HG03108 (cell line): ENCODE results near the gene BRK1.
"Not testable (repeated sequence)": the region's sequence is repeated elsewhere in the genome, so short reads cannot be mapped to it uniquely, and the experiment has no call there.

Experiments used
- ATAC-seq: cut with Tn5 transposase; IDR thresholded peaks from one replicate; pipeline ENCODE4 v1.9.1; 2021; ENCODE audit warnings: moderate library complexity; ENCODE audit not compliant: unreplicated experiment

Gene BRK1

DNA sequence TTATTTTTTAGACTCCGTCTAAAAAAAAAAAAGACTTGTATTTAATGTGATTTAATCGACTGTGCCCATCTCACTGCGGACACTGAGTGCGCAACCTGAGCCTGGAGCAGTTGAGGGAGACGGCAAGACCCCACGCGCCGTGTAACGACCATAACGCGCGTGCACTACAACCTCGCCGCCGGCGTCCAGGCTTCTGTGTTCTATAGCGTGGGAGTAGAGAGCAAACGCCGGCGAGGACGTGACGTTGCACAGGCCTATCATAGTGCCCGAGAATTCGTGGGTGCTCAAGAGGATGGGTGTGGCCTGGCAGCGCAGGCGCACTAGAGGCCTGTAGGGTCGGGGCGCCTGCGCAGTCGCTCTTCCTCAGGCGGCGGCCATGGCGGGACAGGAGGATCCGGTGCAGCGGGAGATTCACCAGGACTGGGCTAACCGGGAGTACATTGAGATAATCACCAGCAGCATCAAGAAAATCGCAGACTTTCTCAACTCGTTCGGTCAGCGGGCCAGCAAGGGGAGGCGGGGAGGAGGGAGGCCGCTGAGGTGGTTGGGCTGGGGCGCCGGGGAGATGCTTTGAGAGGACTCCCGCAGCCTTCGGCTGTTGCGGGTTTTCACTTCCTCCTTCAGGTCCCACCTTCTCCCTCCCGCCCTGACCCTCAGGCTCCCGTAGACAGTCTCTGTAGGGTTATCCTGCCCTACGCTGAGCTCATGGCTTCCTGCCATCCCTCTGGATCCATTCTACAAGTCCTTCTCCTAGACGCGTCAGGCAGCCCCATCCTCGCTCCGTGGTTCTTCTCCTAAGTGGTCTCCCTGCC lies at the start of gene BRK1:
TSS of gene BRK1 (plus strand) at position 350 of the 812 bp plus-strand sequence. CDS start at position 377, 27 bp downstream.
- peak; percentile 99 for ATAC-seq

GRCh38 chr3:10070077-10070476 lies 45.4 kb upstream of the BRK1 start:
- not testable (repeated sequence) for ATAC-seq

DNA sequence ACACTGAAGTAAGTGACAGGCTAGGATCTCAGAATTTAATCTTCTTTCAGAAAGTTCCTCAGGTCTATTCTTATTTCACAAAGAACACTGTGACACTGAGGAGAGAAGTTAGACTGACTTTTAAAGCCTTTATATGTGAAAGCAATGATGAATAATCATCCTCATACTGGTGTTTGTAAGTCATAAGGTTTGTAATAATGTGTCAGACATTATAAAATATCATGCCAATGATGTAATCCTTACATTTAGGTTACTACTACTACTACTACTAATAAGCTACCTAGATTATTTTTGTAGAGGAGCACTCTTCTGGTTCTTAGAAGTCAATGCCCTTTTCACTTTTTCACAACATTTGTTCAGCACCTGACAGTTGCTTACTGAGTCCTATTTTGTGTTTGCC lies 40.8 kb upstream of the BRK1 start:
- no peak for ATAC-seq

- ATAC-seq, result no peak
Measured at GRCh38 chr3:10081871-10082270, 33.6 kb upstream of the BRK1 start.

DNA sequence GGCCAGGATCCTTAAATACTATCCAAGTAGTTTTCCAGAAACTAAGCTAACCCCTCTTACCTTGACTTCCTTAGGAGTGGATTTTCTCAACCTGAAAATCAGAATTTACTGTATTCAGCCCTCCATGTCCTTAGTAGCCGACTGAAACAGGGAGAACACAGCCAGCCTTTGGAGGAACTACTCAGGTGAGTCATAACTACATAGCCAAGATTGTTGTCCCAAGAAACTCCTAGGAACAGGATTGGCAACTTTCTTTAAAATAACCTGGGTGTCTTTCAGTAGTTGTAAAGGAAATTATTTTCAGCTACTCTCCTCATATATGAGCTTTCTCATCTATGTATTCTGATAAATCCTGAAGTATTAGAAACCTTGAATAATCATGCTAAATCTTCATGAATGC lies 29.7 kb upstream of the BRK1 start:
- no peak for ATAC-seq

- no peak for ATAC-seq
Measured at GRCh38 chr3:10088256-10088655, 27.2 kb upstream of the BRK1 start.

DNA sequence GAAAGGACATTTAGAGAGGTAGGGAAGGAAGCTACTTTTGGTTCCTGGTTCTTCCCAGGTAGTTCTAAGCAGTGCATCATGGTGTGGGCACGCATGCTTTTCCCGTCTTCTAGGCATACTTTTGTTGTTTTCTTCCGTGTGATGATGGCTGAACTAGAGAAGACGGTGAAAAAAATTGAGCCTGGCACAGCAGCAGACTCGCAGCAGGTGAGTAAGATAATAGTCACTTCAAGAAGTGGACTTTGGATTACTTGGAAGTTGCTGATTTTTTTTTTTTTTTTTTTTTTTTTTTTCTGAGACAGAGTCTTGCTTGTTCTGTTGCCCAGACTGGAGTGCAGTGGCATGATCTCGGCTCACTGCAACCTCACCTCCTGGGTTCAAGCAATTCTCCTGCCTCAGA lies 25.3 kb upstream of the BRK1 start:
- no peak for ATAC-seq

GRCh38 chr3:10090774-10091173 lies 24.7 kb upstream of the BRK1 start:
- not testable (repeated sequence) for ATAC-seq

- ATAC-seq, result not testable (repeated sequence)
Measured at GRCh38 chr3:10091387-10091786, 24.1 kb upstream of the BRK1 start.

- ATAC-seq, result no peak
Measured at GRCh38 chr3:10093678-10094077, 21.8 kb upstream of the BRK1 start.

GRCh38 chr3:10099041-10099440 lies 16.4 kb upstream of the BRK1 start:
- no peak for ATAC-seq

- ATAC-seq, result no peak
Measured at GRCh38 chr3:10106919-10107318, 8.6 kb upstream of the BRK1 start.

DNA sequence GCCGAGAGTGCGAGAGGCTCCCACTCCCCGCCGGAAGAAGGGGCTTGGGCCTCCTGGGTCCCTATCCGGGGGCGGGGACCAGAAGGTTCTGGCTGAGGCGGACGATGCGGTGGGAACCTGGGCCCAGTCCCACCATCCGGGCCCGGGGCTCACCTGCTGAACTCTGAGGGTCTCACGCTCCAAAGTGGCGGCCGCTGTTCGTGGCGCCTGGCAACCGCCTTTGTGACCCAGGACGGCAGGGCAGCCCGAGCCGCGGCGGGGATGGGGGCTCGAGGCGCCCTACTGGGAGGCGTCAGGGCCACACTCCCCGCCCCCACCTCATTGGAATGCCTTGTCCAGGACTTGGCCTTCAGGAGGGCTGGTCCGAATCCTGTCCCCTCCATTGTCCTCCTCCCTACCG lies 7.4 kb upstream of the BRK1 start, which contains the start of gene FANCD2OS:
TSS of gene FANCD2OS (minus strand) at position 165 of the 400 bp plus-strand sequence. CDS start 3,481 bp downstream, outside the sequence.
- no peak for ATAC-seq

DNA sequence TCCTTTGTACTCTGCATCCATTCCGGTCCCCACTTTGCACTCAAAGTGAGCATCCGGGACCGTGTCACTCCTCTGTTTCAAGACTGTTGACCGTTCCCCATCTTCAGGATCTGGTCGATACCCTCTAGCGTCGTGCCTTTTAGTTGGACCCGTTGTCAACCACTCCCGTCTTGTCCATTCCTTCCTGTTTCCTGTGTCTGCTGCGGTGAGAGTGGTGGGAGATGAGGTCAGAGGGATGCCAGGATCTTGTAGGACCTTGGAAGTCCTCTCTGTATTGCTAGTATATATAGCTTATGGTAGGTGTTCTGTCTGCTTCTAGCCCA lies 624 bp downstream of the BRK1 start:
- no peak for ATAC-seq

DNA sequence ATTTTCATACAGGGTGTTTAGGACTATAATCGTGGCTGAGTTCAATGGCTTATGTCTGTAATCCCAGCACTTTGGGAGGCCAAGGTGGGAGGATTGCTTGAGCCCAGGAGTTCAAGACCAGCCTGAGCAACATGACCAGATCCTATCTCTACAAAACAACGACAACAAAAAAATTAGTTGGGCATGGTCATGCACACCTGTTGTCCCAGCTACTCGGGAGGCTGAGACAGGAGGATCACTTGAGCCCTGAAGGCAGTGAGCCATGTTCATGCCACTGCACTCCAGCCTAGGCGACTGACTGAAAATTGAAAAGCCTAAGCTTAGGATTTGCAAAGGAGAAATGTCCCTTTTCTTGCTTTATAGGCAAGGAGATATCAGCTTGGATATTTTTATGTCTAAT lies 1.5 kb downstream of the BRK1 start:
- no peak for ATAC-seq

DNA sequence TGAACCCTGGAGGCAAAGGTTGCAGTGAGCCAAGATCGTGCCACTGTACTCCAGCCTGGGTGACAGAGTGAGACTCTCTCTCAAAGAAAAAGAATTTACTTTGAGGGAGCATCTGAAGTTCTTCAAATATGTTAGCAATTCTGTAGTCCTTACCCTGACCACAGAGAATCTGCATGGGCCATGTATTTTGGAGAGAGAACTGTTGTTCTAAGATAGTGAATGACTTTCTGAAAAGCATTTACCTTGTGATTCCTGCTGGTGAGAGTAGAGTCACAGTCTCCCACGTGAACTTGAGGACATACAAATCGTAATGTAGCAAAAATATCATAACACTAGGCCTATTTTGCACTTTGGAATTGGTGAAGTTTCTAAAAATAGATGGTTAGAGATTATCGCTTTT lies 3.9 kb downstream of the BRK1 start:
- ATAC-seq, result no peak

GRCh38 chr3:10121064-10121463 lies 5.6 kb downstream of the BRK1 start:
- ATAC-seq, result no peak

- ATAC-seq, result no peak
Measured at GRCh38 chr3:10122724-10123123, 7.2 kb downstream of the BRK1 start.

- ATAC-seq, result not testable (repeated sequence)
Measured at GRCh38 chr3:10135872-10136271, 20.4 kb downstream of the BRK1 start.

DNA sequence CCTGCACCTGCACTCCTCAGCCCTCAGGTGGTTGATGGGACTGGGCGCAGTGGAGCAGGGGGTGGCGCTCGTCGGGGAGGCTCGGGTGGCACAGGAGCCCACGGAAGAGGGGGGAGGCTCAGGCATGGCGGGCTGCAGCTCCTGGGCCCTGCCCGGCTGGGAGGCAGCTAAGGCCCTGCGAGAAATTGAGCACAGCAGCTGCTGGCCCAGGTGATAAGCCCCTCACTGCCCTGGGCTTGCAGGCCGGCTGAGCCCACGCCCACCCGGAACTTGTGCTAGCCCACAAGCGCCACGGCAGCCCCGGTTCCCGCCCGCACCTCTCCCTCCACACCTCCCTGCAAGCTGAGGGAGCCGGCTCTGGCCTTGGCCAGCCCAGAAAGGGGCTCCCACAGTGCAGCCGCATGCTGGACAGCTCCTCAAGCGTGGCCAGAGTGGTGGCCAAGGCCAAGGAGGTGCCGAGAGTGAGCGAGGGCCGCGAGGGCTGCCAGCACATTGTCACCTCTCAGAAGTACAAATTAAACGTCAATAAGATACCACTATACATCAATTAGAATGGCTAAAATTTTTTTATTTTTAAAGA lies 21.0 kb downstream of the BRK1 start:
- ATAC-seq, result no peak

DNA sequence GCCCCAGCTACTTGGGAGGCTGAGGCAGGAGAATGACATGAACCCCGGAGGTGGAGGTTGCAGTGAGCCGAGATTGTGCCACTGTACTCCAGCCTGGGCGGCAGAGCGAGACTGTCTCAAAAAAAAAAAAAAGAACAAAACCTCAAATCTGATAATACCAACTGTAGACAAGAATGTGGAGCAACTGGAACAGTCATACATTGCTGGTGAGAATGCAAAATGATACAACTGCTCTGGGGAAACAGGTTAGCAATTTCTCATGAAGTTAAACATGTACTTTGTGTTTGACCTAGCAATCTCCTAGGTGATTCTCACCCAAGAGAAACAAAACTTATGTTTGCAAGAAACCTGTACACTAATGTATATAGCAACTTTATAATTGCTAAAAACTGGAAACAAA lies 21.7 kb downstream of the BRK1 start:
- no peak for ATAC-seq

DNA sequence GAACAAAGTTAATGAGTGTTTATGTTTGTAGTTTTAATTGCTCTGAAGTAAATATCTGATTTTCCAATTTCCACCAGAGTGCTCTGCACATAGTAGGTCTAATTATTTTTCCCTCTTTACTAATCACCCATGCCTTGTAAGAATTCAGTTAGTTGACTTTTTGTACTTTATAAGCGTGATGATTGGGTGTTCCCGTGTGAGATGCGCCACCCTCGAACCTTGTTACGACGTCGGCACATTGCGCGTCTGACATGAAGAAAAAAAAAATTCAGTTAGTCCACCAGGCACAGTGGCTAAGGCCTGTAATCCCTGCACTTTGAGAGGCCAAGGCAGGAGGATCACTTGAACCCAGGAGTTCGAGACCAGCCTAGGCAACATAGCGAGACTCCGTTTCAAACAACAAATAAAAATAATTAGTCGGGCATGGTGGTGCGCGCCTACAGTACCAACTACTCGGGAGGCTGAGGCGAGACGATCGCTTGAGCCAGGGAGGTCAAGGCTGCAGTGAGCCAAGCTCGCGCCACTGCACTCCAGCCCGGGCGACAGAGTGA lies 25.6 kb downstream of the BRK1 start:
- ATAC-seq, result no peak
